Sigmoid colon (tissue), 7 donors: ENCODE measurements around the gene RRAD. TPM values are rescaled to one million over a fixed set of nuclear protein-coding genes. Genes with fewer than 3 reads are reported as not detected.

Experiments used
- DNase-seq: peaks from one replicate; pipeline ENCODE4 v3.0.0-alpha.2; 2019
- H3K27ac ChIP-seq, 4 donors: fragments of 200-600 bp; sonication (generic); one replicate each; pipeline ENCODE4 v1.5.1; 2016 to 2019; ENCODE audit warnings: mild to moderate bottlenecking in 1 of 4
- H3K27me3 ChIP-seq, 3 donors: fragments of 200-600 bp; sonication (generic); one replicate each; pipeline ENCODE4 v1.5.1; 2019; ENCODE audit warnings: mild to moderate bottlenecking in 1 of 3
- H3K36me3 ChIP-seq, 4 donors: fragments of 200-600 bp; sonication (generic); one replicate each; pipeline ENCODE4 v1.5.1; 2016 to 2019
- H3K4me1 ChIP-seq, 4 donors: fragments of 200-600 bp; sonication (generic); one replicate each; pipeline ENCODE4 v1.5.1; 2017 to 2019
- H3K4me3 ChIP-seq, 4 donors: fragments of 200-600 bp; sonication (generic); one replicate each; pipeline ENCODE4 v1.5.1; 2017 to 2019; ENCODE audit warnings: mild to moderate bottlenecking in 2 of 4, moderate library complexity in 1 of 4
- H3K9me3 ChIP-seq, 4 donors: fragments of 200-600 bp in 3 of 4; sonication (generic) in 3 of 4; one replicate each; pipeline versions ENCODE4 v1.5.1 to v1.6.1; 2013 to 2019
- EP300 ChIP-seq, 4 donors: sonication (generic); formaldehyde crosslinking; IDR thresholded peaks; one replicate each; pipeline ENCODE4 v1.6.1; 2017; ENCODE audit warnings: antibody characterized with exemption in 4 of 4
- POLR2A ChIP-seq, 2 donors: fragments of 450-650 bp; IDR thresholded peaks; one replicate each; pipeline ENCODE4 v1.6.1; 2016; ENCODE audit warnings: antibody characterized with exemption in 2 of 2, mild to moderate bottlenecking in 2 of 2, moderate library complexity in 2 of 2
- POLR2AphosphoS5 ChIP-seq, 4 donors: sonication (generic); formaldehyde crosslinking; IDR thresholded peaks; one replicate each; pipeline ENCODE4 v1.6.1; 2017; ENCODE audit warnings: antibody characterized with exemption in 4 of 4
- WGBS, 2 donors: extraction: QIAGEN DNeasy Blood & Tissue Kit; methylation state at CpG; one replicate each; pipeline ENCODE4 v1.1.7; 2013; 5-methylcytosine and 5-hydroxymethylcytosine counted together
- intact Hi-C: fragments of 100-400 bp; cut with DNase I; formaldehyde crosslinking; loops from one replicate; pipeline ENCODE4 v1.15.1; 2023
- polyA plus RNA-seq, 3 donors: library from polyadenylated mRNA; stranded (reverse); fragments of 200-250 nt; gene quantifications; one replicate each; pipeline ENCODE4 v1.2.3, GENCODE V29; 2013
- total RNA-seq, 4 donors: library from RNA; depleted of rRNA; stranded (reverse); fragments of >200 nt; gene quantifications; one replicate each; pipeline ENCODE4 v1.1.0, GENCODE V29; 2016
- TF ChIP-seq, protein P1 (sequence below), 4 experiments: fragments of 450-650 bp in 3 of 4; fragments of 200-600 bp in 1 of 4; IDR thresholded peaks; one replicate each; pipeline ENCODE4 v1.5.1; 2016 to 2019; ENCODE audit warnings: antibody characterized with exemption in 4 of 4, mild to moderate bottlenecking in 3 of 4, moderate library complexity in 2 of 4
- donor health status: healthy with polysubstance abuse.
- donor health status: Bipolar disorder and iron deficiency.
- donor health status: healthy.

The RRAD gene
- total and polyA plus RNA-seq, 7 donors: 1.2 to 31.2 (median 10.9) TPM

DNA sequence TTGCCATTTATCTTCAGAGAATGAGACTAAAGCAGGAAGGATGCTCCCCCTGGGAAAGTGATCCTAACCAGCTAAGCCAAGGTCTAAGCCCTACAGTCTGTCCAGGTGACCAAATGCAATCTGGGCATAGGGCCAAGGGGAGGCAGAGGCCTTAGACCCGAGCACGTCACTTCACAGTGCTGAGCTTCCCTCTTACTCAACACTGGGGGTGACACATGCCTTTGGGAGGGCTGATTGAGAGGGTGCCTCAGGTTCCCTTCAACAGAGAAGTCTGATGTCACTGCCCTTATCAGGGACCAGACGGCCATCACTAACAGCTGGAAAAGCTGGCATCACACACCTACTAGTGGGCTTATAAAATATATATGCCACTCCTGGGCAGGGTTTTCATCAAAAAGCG lies 4.9 kb upstream of the RRAD start:
- Histone ChIP-seq H3K36me3 (peaks cover 0 to 12% (median 0%) of the 10 kb centered on the region in 4 donors), H3K9me3 (no peaks in the 10 kb centered on the region), H3K4me3 (no peak overlapping the region), H3K4me1 (peaks cover 0 to 44% (median 32%) of the 10 kb centered on the region in 4 donors), H3K27ac (no peak overlapping the region), H3K27me3 (no peaks in the 10 kb centered on the region)
- DNase-seq: no peak
- 33 to 66% methylated on average over 4 of the region's 4 CpGs for WGBS, 2 donors
- intact Hi-C loops: no loop called here
- TF ChIP-seq POLR2AphosphoS5 (IDR thresholded peaks at IDR 0.05): no peak
- no peak for TF ChIP-seq POLR2A (IDR thresholded peaks at IDR 0.05)
- TF ChIP-seq, protein P1, sequence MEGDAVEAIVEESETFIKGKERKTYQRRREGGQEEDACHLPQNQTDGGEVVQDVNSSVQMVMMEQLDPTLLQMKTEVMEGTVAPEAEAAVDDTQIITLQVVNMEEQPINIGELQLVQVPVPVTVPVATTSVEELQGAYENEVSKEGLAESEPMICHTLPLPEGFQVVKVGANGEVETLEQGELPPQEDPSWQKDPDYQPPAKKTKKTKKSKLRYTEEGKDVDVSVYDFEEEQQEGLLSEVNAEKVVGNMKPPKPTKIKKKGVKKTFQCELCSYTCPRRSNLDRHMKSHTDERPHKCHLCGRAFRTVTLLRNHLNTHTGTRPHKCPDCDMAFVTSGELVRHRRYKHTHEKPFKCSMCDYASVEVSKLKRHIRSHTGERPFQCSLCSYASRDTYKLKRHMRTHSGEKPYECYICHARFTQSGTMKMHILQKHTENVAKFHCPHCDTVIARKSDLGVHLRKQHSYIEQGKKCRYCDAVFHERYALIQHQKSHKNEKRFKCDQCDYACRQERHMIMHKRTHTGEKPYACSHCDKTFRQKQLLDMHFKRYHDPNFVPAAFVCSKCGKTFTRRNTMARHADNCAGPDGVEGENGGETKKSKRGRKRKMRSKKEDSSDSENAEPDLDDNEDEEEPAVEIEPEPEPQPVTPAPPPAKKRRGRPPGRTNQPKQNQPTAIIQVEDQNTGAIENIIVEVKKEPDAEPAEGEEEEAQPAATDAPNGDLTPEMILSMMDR (IDR thresholded peaks at IDR 0.05): no peak
- TF ChIP-seq EP300 (IDR thresholded peaks at IDR 0.05): no peak

DNA sequence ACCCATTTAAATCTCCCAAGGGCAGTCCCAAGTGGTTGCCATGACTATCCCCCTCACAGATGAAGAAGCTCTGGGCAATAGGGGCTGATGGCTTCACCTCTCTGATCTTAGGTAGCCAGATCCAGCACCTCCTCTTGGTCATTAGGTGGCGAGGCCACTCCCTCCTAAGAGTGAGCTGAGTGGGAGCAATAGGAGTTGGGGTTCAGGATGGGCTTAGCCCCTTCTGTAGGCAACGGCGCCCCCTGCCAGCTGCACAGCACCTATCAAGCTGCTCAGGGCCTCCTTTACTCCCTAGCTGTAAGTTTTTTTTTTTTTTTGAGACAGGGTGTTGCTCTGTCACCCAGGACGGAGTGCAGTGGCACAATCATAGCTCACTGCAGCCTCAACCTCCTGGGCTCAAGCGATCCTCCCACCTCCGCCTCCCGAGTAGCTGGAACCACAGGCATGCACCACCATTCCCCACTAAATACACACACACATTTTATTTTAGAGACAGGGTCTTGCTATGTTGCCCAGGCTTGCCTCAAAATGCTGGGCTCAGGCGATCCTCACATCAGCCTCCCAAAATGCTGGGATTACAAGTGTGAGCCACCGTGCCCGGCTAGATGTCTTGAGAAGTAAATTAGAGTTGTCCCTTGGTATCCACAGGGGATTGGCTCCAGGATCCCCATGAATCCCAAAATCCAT lies 3.5 kb upstream of the RRAD start:
- Histone ChIP-seq H3K36me3 (peaks cover 0 to 12% (median 0%) of the 10 kb centered on the region in 4 donors), H3K4me3 (no peak overlapping the region), H3K9me3 (no peaks in the 10 kb centered on the region), H3K4me1 (peaks cover 0 to 54% (median 43%) of the 10 kb centered on the region in 4 donors), H3K27me3 (no peaks in the 10 kb centered on the region), H3K27ac (peak overlapping the region in 1 of 4 donors; percentile 14)
- WGBS, 2 donors: 74 to 83% methylated on average over 10 of the region's 10 CpGs
- no peak for DNase-seq
- intact Hi-C loops: loop anchor here (1.0 kb wide), 1 partner anchor 34 kb away; no protein-coding TSS in a partner anchor
- TF ChIP-seq POLR2A (IDR thresholded peaks at IDR 0.05) (no peak), POLR2AphosphoS5 (IDR thresholded peaks at IDR 0.05) (no peak), EP300 (IDR thresholded peaks at IDR 0.05) (no peak)
- TF ChIP-seq, protein P1 (IDR thresholded peaks at IDR 0.05): peak in 2 of 4 experiments; percentile 21 to 48

DNA sequence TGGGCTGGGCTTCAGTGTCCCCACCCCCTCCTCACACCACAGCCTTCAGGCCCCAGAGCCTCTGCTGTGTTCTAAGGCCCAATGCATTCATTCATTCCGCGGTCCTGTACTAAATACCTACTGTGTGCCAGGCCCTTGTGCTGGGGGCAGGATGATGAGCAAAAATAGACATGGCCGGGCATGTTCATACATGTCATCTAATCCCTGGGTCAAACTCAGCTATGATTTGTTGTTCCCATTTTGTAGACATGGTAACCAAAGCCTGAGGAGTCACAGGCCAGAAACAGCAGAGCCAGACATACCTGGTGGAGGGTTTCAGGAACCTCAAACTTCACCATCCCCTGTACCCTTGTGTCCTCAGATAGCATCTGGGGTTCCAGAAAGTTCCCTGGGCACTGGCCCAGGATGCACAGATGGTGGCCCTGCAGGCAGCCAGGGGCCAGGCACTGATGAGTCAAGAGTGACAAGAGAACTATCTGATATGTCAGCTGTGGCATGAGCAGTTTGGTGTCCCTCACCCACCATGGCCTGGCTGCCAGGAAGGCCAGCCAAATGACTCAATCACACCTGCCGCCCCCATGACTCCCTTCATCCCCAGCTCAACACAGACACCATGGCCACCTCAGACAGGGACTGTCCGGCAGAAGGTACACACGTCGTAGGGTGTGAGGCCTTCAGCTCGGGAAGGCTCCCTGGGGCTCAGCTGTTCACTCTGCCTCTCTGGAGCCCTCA lies 2.7 kb upstream of the RRAD start:
- DNase-seq: no peak
- intact Hi-C loops: loop anchor here (1.0 kb wide), 1 partner anchor 33 kb away; no protein-coding TSS in a partner anchor
- no peak for TF ChIP-seq POLR2AphosphoS5 (IDR thresholded peaks at IDR 0.05)
- TF ChIP-seq, protein P1 (IDR thresholded peaks at IDR 0.05): no peak
- no peak for TF ChIP-seq POLR2A (IDR thresholded peaks at IDR 0.05)
- no peak for TF ChIP-seq EP300 (IDR thresholded peaks at IDR 0.05)
- no peaks in the 10 kb centered on the region for H3K9me3 ChIP-seq
- peak overlapping the region in 1 of 4 donors; percentile 14 for H3K27ac ChIP-seq
- H3K36me3 ChIP-seq: peaks cover 0 to 12% (median 0%) of the 10 kb centered on the region in 4 donors
- H3K27me3 ChIP-seq: no peaks in the 10 kb centered on the region
- no peak overlapping the region for H3K4me3 ChIP-seq
- WGBS, 2 donors: 93 to 96% methylated on average over 8 of the region's 8 CpGs
- H3K4me1 ChIP-seq: peaks cover 0 to 54% (median 44%) of the 10 kb centered on the region in 4 donors

DNA sequence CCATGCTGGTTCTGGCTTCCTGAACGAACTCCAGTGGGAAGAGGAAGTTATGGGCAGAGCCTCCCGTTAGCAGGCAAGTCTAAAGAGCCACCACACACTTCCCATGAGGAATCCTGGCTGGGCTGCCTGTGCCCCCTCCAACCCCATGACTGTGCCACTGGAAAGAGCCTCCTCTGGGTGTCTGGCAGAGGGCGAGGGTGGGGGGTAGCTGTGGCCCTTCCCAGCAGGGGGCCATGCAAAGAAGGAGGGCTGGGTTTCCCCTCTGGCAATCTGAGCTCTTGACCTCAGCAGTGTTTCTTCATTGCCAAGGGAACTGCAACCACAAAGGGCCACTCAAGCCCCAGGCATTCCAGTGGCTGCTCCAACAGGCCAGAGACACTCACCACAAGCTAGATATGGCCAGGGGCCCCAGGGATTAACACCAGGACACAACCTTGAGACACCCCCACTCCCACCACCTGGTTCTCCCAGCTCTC lies 1.7 kb upstream of the RRAD start:
- TF ChIP-seq EP300 (IDR thresholded peaks at IDR 0.05) (no peak), POLR2A (IDR thresholded peaks at IDR 0.05) (no peak), POLR2AphosphoS5 (IDR thresholded peaks at IDR 0.05) (no peak)
- TF ChIP-seq, protein P1 (IDR thresholded peaks at IDR 0.05): no peak
- Histone ChIP-seq H3K27me3 (no peaks in the 10 kb centered on the region), H3K4me1 (peaks cover 0 to 52% (median 48%) of the 10 kb centered on the region in 4 donors), H3K4me3 (no peak overlapping the region), H3K36me3 (peaks cover 0 to 6% (median under 1%) of the 10 kb centered on the region in 4 donors), H3K9me3 (no peaks in the 10 kb centered on the region), H3K27ac (peak overlapping the region; percentile 81 to 96 (median 90))
- WGBS, 2 donors: 61 to 72% methylated on average over 3 of the region's 3 CpGs
- no peak for DNase-seq
- intact Hi-C loops: no loop called here
